ENCODE results near the gene CLNK.

DNA sequence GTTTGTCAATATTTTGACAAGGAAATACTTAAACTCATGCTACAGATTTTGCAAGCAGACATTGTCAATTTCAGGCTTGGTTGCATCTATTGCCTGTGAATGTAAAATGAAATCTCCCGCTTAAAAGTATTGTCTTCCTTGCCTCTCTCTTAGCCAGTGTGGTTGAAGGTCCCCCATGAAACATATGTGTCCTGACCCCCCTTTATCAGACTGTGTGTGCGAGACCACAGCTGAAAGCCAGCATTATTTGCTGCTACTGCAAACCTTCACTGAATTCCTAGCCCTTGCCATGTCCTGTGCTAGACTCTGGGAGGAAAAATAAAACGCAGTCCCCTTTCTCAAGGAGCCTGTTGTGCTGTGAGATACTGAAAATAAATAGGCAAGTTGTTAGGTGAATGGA, 16.6 kb upstream of the CLNK start:
- no peak for TF ChIP-seq ZNF274 (IDR thresholded peaks at IDR 0.05; ENCODE audit: low read depth, low read length)
- no peak for TF ChIP-seq SUZ12 (IDR thresholded peaks at IDR 0.05; ENCODE audit: extremely low read depth, insufficient read depth, insufficient read length)
- TF ChIP-seq YY1 (IDR thresholded peaks at IDR 0.05; ENCODE audit: insufficient read depth, insufficient read length) = no peak
